HepG2 (cell line): ENCODE results near the gene SNPH. TPM values are rescaled to one million over a fixed set of nuclear protein-coding genes. Genes with fewer than 3 reads are reported as not detected.

Experiments
- CBFB ChIP-seq: sonication (generic); formaldehyde crosslinking; IDR thresholded peaks from 2 replicates; pipeline ENCODE4 v1.4.0; 2020; ENCODE audit warnings: missing genetic modification reagents
- IKZF4 ChIP-seq: sonication (generic); formaldehyde crosslinking; IDR thresholded peaks from 2 replicates; pipeline ENCODE4 v1.5.1; 2020; ENCODE audit warnings: borderline replicate concordance, mild to moderate bottlenecking, low read depth, missing genetic modification reagents; ENCODE audit errors: not compliant biosample characterization
- NR2C2 ChIP-seq: sonication (generic); formaldehyde crosslinking; IDR thresholded peaks from 2 replicates; pipeline ENCODE4 v1.4.0; 2020; ENCODE audit warnings: missing genetic modification reagents, mild to moderate bottlenecking, moderate library complexity, borderline replicate concordance
- PRDM15 ChIP-seq: sonication (generic); formaldehyde crosslinking; IDR thresholded peaks from 2 replicates; pipeline ENCODE4 v1.4.0; 2020; ENCODE audit warnings: missing genetic modification reagents
- SIX4 ChIP-seq: sonication (generic); formaldehyde crosslinking; IDR thresholded peaks from 2 replicates; pipeline ENCODE4 v1.4.0; 2020; ENCODE audit warnings: missing genetic modification reagents
- TGIF2 ChIP-seq: IDR thresholded peaks from 2 replicates; pipeline ENCODE4 v1.6.1; 2016; ENCODE audit warnings: control low read depth, missing compliant biosample characterization
- U2AF1 ChIP-seq: fragments of 200-400 bp; formaldehyde crosslinking; optimal IDR thresholded peaks from 2 replicates; pipeline ENCODE3; 2017; ENCODE audit warnings: mild to moderate bottlenecking, low read depth, low read length
- ZNF274 ChIP-seq: sonication (generic); formaldehyde crosslinking; IDR thresholded peaks from 2 replicates; pipeline ENCODE4 v1.5.1; 2020; ENCODE audit warnings: mild to moderate bottlenecking, missing genetic modification reagents
- ZNF280D ChIP-seq: sonication (generic); formaldehyde crosslinking; IDR thresholded peaks from 2 replicates; pipeline ENCODE4 v1.5.1; 2020; ENCODE audit warnings: mild to moderate bottlenecking, missing genetic modification reagents
- ZNF496 ChIP-seq: sonication (generic); formaldehyde crosslinking; IDR thresholded peaks from 2 replicates; pipeline ENCODE4 v1.8.1; 2023; ENCODE audit warnings: mild to moderate bottlenecking, moderate library complexity, missing genetic modification reagents; ENCODE audit not compliant: insufficient replicate concordance
- ZSCAN31 ChIP-seq: sonication (generic); formaldehyde crosslinking; IDR thresholded peaks from 2 replicates; pipeline ENCODE4 v1.5.0; 2020; ENCODE audit warnings: low read depth, mild to moderate bottlenecking, missing genetic modification reagents
- polyA plus RNA-seq, 8 experiments: library from polyadenylated mRNA; depleted of rRNA in 3 of 8; stranded (reverse) in 7 of 8; unstranded in 1 of 8; fragments of >200 nt; fragmentation: Illumina TruSeq in 4 of 8; extraction: Trizol in 4 of 8; gene quantifications; 2 replicates each; pipeline versions ENCODE4 v1.2.1 to v1.2.3, GENCODE V29; 2011 to 2016; ENCODE audit warnings: low read depth in 4 of 8, missing spikeins in 1 of 8, mixed read lengths in 1 of 8; ENCODE audit not compliant: insufficient read depth in 1 of 8
- total RNA-seq, 5 experiments: library from RNA; depleted of rRNA; stranded (reverse); fragments of >200 nt; fragmentation: Illumina TruSeq; extraction: Trizol; gene quantifications; 2 replicates each; pipeline ENCODE4 v1.2.3, GENCODE V29; 2016; ENCODE audit warnings: low read depth in 1 of 5
- TF ChIP-seq, protein P1 (sequence below): sonication (generic); formaldehyde crosslinking; conservative IDR thresholded peaks from 2 replicates; pipeline ENCODE4 v1.8.0; 2022; ENCODE audit warnings: low read depth, missing genetic modification reagents
- TF ChIP-seq, protein P2 (sequence below): sonication (generic); formaldehyde crosslinking; IDR thresholded peaks from 2 replicates; pipeline ENCODE4 v1.5.0; 2020; ENCODE audit warnings: missing genetic modification reagents
- TF ChIP-seq, protein P3 (sequence below): sonication (generic); formaldehyde crosslinking; IDR thresholded peaks from 2 replicates; pipeline ENCODE4 v1.5.0; 2020; ENCODE audit warnings: missing genetic modification reagents, mild to moderate bottlenecking, borderline replicate concordance

SNPH gene
- total and polyA plus RNA-seq, 2 of the 13 experiments (the other 11 are each of a cell fraction or from before 2014, with no cell fraction given), result 0.09 TPM; not detected in 1

- TF ChIP-seq, protein P1, sequence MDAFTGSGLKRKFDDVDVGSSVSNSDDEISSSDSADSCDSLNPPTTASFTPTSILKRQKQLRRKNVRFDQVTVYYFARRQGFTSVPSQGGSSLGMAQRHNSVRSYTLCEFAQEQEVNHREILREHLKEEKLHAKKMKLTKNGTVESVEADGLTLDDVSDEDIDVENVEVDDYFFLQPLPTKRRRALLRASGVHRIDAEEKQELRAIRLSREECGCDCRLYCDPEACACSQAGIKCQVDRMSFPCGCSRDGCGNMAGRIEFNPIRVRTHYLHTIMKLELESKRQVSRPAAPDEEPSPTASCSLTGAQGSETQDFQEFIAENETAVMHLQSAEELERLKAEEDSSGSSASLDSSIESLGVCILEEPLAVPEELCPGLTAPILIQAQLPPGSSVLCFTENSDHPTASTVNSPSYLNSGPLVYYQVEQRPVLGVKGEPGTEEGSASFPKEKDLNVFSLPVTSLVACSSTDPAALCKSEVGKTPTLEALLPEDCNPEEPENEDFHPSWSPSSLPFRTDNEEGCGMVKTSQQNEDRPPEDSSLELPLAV (CRISPR knock-in tag), result no peak
- peak; percentile 89 for TF ChIP-seq NR2C2 (CRISPR knock-in tag)
- TF ChIP-seq, protein P2, sequence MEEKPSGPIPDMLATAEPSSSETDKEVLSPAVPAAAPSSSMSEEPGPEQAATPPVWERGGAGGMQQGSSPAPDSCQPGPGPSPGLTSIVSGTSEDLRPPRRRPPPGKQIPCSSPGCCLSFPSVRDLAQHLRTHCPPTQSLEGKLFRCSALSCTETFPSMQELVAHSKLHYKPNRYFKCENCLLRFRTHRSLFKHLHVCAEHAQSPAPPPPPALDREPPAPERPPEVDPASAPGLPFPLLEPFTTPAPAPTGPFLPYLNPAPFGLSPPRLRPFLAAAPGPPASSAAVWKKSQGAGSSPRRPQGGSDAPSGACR (CRISPR knock-in tag), result no peak
- TF ChIP-seq TGIF2, result no peak
- TF ChIP-seq ZNF280D (CRISPR knock-in tag), result no peak
- TF ChIP-seq CBFB (CRISPR knock-in tag), result no peak
- no peak for TF ChIP-seq ZNF496 (CRISPR knock-in tag)
- 0 out of 2 replicates have a peak, but pooled peaks have one; percentile 52 for TF ChIP-seq ZSCAN31 (CRISPR knock-in tag)
- no peak for TF ChIP-seq ZNF274 (CRISPR knock-in tag)
- no peak for TF ChIP-seq U2AF1
- TF ChIP-seq SIX4 (CRISPR knock-in tag), result no peak
- no peak for TF ChIP-seq IKZF4 (CRISPR knock-in tag)
- TF ChIP-seq, protein P3, sequence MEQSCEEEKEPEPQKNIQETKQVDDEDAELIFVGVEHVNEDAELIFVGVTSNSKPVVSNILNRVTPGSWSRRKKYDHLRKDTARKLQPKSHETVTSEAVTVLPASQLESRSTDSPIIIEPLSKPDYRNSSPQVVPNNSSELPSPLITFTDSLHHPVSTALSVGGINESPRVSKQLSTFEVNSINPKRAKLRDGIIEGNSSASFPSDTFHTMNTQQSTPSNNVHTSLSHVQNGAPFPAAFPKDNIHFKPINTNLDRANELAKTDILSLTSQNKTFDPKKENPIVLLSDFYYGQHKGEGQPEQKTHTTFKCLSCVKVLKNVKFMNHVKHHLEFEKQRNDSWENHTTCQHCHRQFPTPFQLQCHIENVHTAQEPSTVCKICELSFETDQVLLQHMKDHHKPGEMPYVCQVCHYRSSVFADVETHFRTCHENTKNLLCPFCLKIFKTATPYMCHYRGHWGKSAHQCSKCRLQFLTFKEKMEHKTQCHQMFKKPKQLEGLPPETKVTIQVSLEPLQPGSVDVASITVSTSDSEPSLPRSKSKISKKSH (CRISPR knock-in tag), result no peak
- TF ChIP-seq PRDM15, result no peak
Observed at GRCh38 chr20:1317545-1318255, 51.6 kb downstream of the SNPH start (continued).
